HFF-Myc (cell line): ENCODE results near the gene PPIA.
"Not testable (repeated sequence)": the region's sequence is repeated elsewhere in the genome, so short reads cannot be mapped to it uniquely, and the experiment has no call there.

Source experiments
- DNase-seq: peaks from one replicate; pipeline ENCODE4 v3.0.0-alpha.2; 2011; ENCODE audit warnings: low read depth; ENCODE audit errors: extremely low read depth
- H3K4me3 ChIP-seq: replicated peaks from 2 replicates; pipeline ENCODE4 v1.5.1; 2011; ENCODE audit warnings: low read depth, mild to moderate bottlenecking, control low read depth, low read length
- CTCF ChIP-seq: IDR thresholded peaks from 2 replicates; pipeline ENCODE4 v1.5.1; 2012; ENCODE audit warnings: mild to moderate bottlenecking, low read depth, low read length, control low read depth; ENCODE audit errors: missing control alignments

The PPIA gene

GRCh38 chr7:44798649-44799305, 2.3 kb downstream of the PPIA start:
- no peak for DNase-seq
- peak overlapping the region; percentile 99 for H3K4me3 ChIP-seq
- no peak for TF ChIP-seq CTCF

GRCh38 chr7:44799939-44800338, 3.5 kb downstream of the PPIA start:
- TF ChIP-seq CTCF = no peak

GRCh38 chr7:44801890-44802289, 5.4 kb downstream of the PPIA start:
- TF ChIP-seq CTCF = no peak
- DNase-seq = no peak
- H3K4me3 ChIP-seq = no peak overlapping the region

More at GRCh38 chr7:44799939-44800338, 3.5 kb downstream of the PPIA start:
- peak overlapping the region; percentile 99; the same call in 1 of the 2 replicates for H3K4me3 ChIP-seq
- no peak for DNase-seq

- TF ChIP-seq CTCF = no peak
- no peak for DNase-seq
- H3K4me3 ChIP-seq = no peak overlapping the region
These were observed 6.0 kb downstream of the PPIA start for GRCh38 chr7:44802418-44803025.

GRCh38 chr7:44803828-44804519, 7.5 kb downstream of the PPIA start:
- H3K4me3 ChIP-seq, DNase-seq: not testable (repeated sequence)

GRCh38 chr7:44805950-44806349, 9.5 kb downstream of the PPIA start:
- TF ChIP-seq CTCF = no peak
- H3K4me3 ChIP-seq = no peak overlapping the region
- no peak for DNase-seq

- DNase-seq = no peak
- no peak overlapping the region for H3K4me3 ChIP-seq
- TF ChIP-seq CTCF = no peak
These were observed 12.5 kb downstream of the PPIA start for GRCh38 chr7:44808914-44809393.
